Hepatocyte (in vitro differentiated cells): ENCODE results near the gene EYS. TPM values are rescaled to one million over a fixed set of nuclear protein-coding genes. Genes with fewer than 3 reads are reported as not detected.

Experiments used
- DNase-seq: peaks from one replicate; pipeline ENCODE4 v3.0.0-alpha.2; 2016; ENCODE audit warnings: low spot score
- H2AFZ ChIP-seq: fragments of 200-600 bp; sonication (generic); 2 replicates; pipeline ENCODE4 v1.6.0; 2016; ENCODE audit warnings: antibody characterized with exemption, mild to moderate bottlenecking
- H3K27ac ChIP-seq: fragments of 200-600 bp; sonication (generic); 2 replicates; pipeline ENCODE4 v1.5.1; 2016; ENCODE audit warnings: mild to moderate bottlenecking
- H3K27me3 ChIP-seq: fragments of 200-600 bp; sonication (generic); 2 replicates; pipeline ENCODE4 v1.6.1; 2016
- H3K36me3 ChIP-seq: fragments of 200-600 bp; sonication (generic); replicated peaks from 2 replicates; pipeline ENCODE4 v1.5.1; 2016; ENCODE audit warnings: low read depth; ENCODE audit not compliant: insufficient read depth
- H3K4me1 ChIP-seq: fragments of 200-600 bp; sonication (generic); 2 replicates; pipeline ENCODE4 v1.5.1; 2016; ENCODE audit warnings: mild to moderate bottlenecking, moderate library complexity; ENCODE audit not compliant: insufficient read depth
- H3K4me2 ChIP-seq: fragments of 200-600 bp; sonication (generic); 2 replicates; pipeline ENCODE4 v1.6.0; 2016
- H3K4me3 ChIP-seq: fragments of 200-600 bp; sonication (generic); 2 replicates; pipeline ENCODE4 v1.5.1; 2016; ENCODE audit warnings: mild to moderate bottlenecking
- H3K79me2 ChIP-seq: fragments of 200-600 bp; sonication (generic); 2 replicates; pipeline ENCODE4 v1.6.0; 2017; ENCODE audit warnings: mild to moderate bottlenecking
- H3K9me2 ChIP-seq: fragments of 200-600 bp; sonication (generic); replicated peaks from 2 replicates; pipeline ENCODE4 v1.6.0; 2017; ENCODE audit warnings: mild to moderate bottlenecking; ENCODE audit not compliant: insufficient read depth
- H3K9me3 ChIP-seq: fragments of 200-600 bp; sonication (generic); 2 replicates; pipeline ENCODE4 v1.5.1; 2016; ENCODE audit warnings: low read depth, mild to moderate bottlenecking
- H4K20me1 ChIP-seq: fragments of 200-600 bp; sonication (generic); 2 replicates; pipeline ENCODE4 v1.6.0; 2016; ENCODE audit warnings: mild to moderate bottlenecking; ENCODE audit not compliant: insufficient read depth, poor library complexity, severe bottlenecking
- EZH2 ChIP-seq: fragments of 200-600 bp; sonication (generic); IDR thresholded peaks from 2 replicates; pipeline ENCODE4 v1.6.1; 2016; ENCODE audit warnings: antibody characterized with exemption, mild to moderate bottlenecking, borderline replicate concordance
- EZH2phosphoT487 ChIP-seq: fragments of 200-600 bp; sonication (generic); IDR thresholded peaks from one replicate; pipeline ENCODE4 v1.6.1; 2018; ENCODE audit warnings: antibody characterized with exemption, mild to moderate bottlenecking, low read depth, moderate library complexity; ENCODE audit not compliant: unreplicated experiment, severe bottlenecking
- WGBS: methylation state at CpG from one replicate; pipeline ENCODE4 v1.1.6; 2016; ENCODE audit warnings: low lambda C conversion rate; ENCODE audit errors: missing lambda C conversion rate; 5-methylcytosine and 5-hydroxymethylcytosine counted together
- polyA plus RNA-seq: library from polyadenylated mRNA; unstranded; fragments of >200 nt; fragmentation: Nextera tagmentation; extraction: Ambion mirVana; gene quantifications from 2 replicates; pipeline ENCODE4 v1.2.1, GENCODE V29; 2016
- total RNA-seq: library from RNA; depleted of rRNA; stranded (reverse); fragments of >200 nt; gene quantifications from 2 replicates; pipeline ENCODE4 v1.2.3, GENCODE V29; 2014
- TF ChIP-seq, protein P1 (sequence below): fragments of 200-600 bp; sonication (generic); IDR thresholded peaks from 2 replicates; pipeline ENCODE4 v1.5.1; 2016; ENCODE audit warnings: antibody characterized with exemption, mild to moderate bottlenecking; ENCODE audit not compliant: poor library complexity

Gene EYS
- total and polyA plus RNA-seq, 2 experiments from 2014 or later = 0.57 to 0.68 TPM

- Histone ChIP-seq H2AFZ (no peak overlapping the region), H3K36me3 (no peaks in the 10 kb centered on the region), H3K4me3 (no peak overlapping the region), H3K9me3 (no peaks in the 10 kb centered on the region), H3K27ac (no peak overlapping the region), H3K9me2 (no peaks in the 10 kb centered on the region), H3K27me3 (no peaks in the 10 kb centered on the region), H3K79me2 (no peaks in the 10 kb centered on the region), H3K4me1 (no peaks in the 10 kb centered on the region), H3K4me2 (no peak overlapping the region), H4K20me1 (no peaks in the 10 kb centered on the region)
- 91% methylated on average over 2 of the region's 2 CpGs for WGBS
- DNase-seq = no peak
- TF ChIP-seq EZH2phosphoT487 (no peak), EZH2 (no peak)
- TF ChIP-seq, protein P1, sequence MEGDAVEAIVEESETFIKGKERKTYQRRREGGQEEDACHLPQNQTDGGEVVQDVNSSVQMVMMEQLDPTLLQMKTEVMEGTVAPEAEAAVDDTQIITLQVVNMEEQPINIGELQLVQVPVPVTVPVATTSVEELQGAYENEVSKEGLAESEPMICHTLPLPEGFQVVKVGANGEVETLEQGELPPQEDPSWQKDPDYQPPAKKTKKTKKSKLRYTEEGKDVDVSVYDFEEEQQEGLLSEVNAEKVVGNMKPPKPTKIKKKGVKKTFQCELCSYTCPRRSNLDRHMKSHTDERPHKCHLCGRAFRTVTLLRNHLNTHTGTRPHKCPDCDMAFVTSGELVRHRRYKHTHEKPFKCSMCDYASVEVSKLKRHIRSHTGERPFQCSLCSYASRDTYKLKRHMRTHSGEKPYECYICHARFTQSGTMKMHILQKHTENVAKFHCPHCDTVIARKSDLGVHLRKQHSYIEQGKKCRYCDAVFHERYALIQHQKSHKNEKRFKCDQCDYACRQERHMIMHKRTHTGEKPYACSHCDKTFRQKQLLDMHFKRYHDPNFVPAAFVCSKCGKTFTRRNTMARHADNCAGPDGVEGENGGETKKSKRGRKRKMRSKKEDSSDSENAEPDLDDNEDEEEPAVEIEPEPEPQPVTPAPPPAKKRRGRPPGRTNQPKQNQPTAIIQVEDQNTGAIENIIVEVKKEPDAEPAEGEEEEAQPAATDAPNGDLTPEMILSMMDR = no peak
These were observed 654.4 kb downstream of the EYS start for GRCh38 chr6:65052626-65053025.

DNA sequence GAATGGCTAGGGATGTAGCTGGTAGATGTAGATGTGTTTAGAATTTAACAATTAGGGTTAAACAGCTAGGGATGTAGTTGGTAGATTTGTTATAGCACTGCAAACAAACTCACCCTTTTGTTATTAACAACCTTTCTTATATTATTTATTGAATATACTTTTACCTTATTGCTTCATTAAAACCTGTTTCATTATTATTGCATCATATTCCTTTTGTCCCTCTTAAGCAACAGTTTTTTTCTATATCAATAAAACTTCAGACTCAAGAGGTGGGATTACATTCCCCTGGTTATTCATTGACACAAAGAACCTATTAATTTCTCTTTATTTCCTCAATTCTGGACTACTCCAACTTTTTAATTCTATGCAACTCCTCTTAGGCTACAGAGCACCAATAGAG lies 661.2 kb downstream of the EYS start:
- Histone ChIP-seq H3K4me2 (no peak overlapping the region), H3K4me3 (no peak overlapping the region), H3K9me2 (no peaks in the 10 kb centered on the region), H3K9me3 (no peaks in the 10 kb centered on the region), H4K20me1 (no peaks in the 10 kb centered on the region), H3K79me2 (no peaks in the 10 kb centered on the region), H2AFZ (no peak overlapping the region), H3K36me3 (no peaks in the 10 kb centered on the region), H3K27me3 (no peaks in the 10 kb centered on the region), H3K4me1 (no peaks in the 10 kb centered on the region), H3K27ac (no peak overlapping the region)
- no peak for DNase-seq
- TF ChIP-seq, protein P1 = no peak
- TF ChIP-seq EZH2phosphoT487 (no peak), EZH2 (no peak)

GRCh38 chr6:65014006-65014405 lies 693.0 kb downstream of the EYS start:
- H2AFZ ChIP-seq = no peak overlapping the region
- WGBS = 42% methylated on average over 1 of the region's 1 CpG
- no peak overlapping the region for H3K27ac ChIP-seq
- TF ChIP-seq, protein P1 = no peak
- TF ChIP-seq EZH2 (no peak), EZH2phosphoT487 (no peak)
- no peak overlapping the region for H3K4me2 ChIP-seq
- DNase-seq = no peak
- no peaks in the 10 kb centered on the region for H3K79me2 ChIP-seq
- H3K9me3 ChIP-seq = no peaks in the 10 kb centered on the region
- no peak overlapping the region for H3K4me3 ChIP-seq
- no peaks in the 10 kb centered on the region for H4K20me1 ChIP-seq
- no peaks in the 10 kb centered on the region for H3K4me1 ChIP-seq
- H3K9me2 ChIP-seq = no peaks in the 10 kb centered on the region
- H3K27me3 ChIP-seq = no peaks in the 10 kb centered on the region
- H3K36me3 ChIP-seq = no peaks in the 10 kb centered on the region

- no peaks in the 10 kb centered on the region for H3K4me1 ChIP-seq
- H3K27me3 ChIP-seq = no peaks in the 10 kb centered on the region
- H3K4me2 ChIP-seq = no peak overlapping the region
- 93% methylated on average over 2 of the region's 2 CpGs for WGBS
- no peak overlapping the region for H3K27ac ChIP-seq
- H3K9me2 ChIP-seq = no peaks in the 10 kb centered on the region
- H3K9me3 ChIP-seq = no peaks in the 10 kb centered on the region
- no peaks in the 10 kb centered on the region for H4K20me1 ChIP-seq
- no peak overlapping the region for H3K4me3 ChIP-seq
- no peak for TF ChIP-seq EZH2
- TF ChIP-seq, protein P1 = no peak
- no peak for TF ChIP-seq EZH2phosphoT487
- H3K79me2 ChIP-seq = no peaks in the 10 kb centered on the region
- no peak overlapping the region for H2AFZ ChIP-seq
- no peaks in the 10 kb centered on the region for H3K36me3 ChIP-seq
- DNase-seq = no peak
These were observed 700.2 kb downstream of the EYS start for GRCh38 chr6:65006788-65007187.
